Inferior parietal cortex (tissue), 1 donor: ENCODE results near the gene AFF4.
"Not testable (repeated sequence)": the region's sequence is repeated elsewhere in the genome, so short reads cannot be mapped to it uniquely, and the experiment has no call there.

Experiments used
- DNase-seq: peaks from one replicate; pipeline ENCODE4 v3.0.0-alpha.2; 2016; ENCODE audit errors: extremely low spot score

Gene AFF4

GRCh38 chr5:132859889-132860437 is 103.5 kb downstream of the AFF4 start:
- no peak for DNase-seq

DNA sequence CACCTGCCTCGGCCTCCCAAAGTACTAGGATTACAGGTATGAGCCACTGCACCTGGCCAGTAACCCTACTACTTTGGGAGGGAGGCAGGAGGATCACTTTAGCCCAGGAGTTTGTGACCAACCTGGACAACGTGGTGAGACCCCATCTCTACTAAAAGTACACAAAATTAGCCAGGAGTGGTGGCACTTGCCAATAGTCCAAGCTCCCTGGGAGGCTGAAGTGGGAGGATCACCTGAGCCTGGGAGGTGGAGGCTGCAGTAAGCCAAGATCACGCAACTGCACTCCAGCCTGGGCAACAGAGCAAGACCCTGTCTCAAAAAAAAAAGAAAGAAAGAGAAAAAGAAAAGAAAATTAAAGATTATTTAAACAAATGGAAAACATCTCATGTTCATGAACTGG is 107.4 kb downstream of the AFF4 start:
- DNase-seq = no peak

GRCh38 chr5:132854992-132855391 is 108.4 kb downstream of the AFF4 start:
- DNase-seq = not testable (repeated sequence)

DNA sequence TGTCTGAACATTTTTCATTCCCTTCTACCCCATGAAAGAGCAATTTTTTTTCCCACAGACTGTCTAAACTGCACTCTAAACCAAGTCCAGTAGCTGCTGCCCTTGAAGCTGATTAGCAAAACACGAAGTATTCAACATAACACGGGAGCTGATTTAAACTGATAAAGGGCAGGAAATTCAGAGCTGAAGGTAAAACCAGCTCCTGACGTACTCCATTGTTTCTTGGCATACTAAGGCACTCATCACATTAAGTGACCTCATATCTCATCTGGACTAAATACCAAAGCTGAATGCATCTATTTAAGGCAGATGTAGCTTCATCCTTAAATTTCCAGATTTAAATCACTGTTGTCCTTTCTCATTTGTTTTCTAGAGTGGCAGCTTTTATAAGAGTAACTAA is 109.1 kb downstream of the AFF4 start:
- no peak for DNase-seq

DNA sequence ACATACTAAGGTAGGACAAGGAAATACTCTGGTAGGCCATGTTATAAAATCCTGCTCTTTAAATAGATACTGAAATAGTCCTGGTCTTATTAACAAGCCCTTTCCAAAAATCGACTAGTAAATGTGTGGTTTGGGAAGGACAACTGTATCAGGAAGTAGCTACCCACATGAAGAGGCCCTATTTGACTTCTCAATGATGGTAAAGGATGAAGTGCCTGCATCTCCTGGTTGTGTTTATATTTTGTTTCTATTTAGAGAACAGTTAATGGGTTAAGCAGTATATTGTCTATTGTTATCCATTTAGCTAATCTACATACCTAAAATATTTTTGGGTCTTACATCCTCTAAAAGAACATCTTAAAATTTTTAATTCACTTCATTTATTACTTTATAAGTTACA is 109.6 kb downstream of the AFF4 start:
- DNase-seq = no peak

DNA sequence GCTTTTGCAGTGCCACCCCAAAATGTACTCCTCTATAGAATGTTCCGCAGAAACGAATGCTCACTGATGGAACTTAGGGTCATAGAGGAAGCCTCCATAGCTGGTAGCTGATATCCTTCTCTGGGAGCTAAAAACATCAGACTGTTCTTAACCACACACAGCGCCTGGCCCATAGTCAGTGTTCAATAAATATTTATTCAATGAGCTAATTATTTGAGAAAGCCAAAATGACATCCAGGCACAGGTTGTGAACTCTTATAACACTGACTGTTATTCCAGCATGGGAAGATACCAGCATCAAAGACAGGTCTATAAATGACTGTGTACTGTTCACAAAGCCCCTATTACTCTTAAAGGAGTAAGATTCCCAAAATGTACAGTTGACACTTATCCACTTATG is 110.1 kb downstream of the AFF4 start:
- no peak for DNase-seq

DNA sequence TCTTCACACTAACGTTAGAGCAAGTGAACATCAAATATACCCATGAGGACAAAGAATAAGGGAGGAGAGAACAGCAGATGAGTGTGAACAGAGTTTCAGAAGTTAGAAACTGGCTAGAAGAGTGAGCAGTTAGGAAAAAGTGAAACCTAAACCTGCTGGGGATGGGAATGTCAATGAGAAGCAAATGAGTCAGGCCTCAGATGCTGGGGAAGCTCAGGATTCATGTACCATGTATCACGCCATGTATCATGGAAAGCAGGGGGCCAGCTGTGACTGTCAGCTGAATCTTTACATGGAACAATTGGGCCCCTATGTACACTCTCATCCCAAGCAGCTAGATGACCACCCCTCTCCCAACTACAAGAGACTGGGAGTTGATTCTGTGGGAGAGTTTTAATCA is 113.4 kb downstream of the AFF4 start:
- DNase-seq = no peak

- no peak for DNase-seq
These were observed 114.1 kb downstream of the AFF4 start for GRCh38 chr5:132849347-132849746.

DNA sequence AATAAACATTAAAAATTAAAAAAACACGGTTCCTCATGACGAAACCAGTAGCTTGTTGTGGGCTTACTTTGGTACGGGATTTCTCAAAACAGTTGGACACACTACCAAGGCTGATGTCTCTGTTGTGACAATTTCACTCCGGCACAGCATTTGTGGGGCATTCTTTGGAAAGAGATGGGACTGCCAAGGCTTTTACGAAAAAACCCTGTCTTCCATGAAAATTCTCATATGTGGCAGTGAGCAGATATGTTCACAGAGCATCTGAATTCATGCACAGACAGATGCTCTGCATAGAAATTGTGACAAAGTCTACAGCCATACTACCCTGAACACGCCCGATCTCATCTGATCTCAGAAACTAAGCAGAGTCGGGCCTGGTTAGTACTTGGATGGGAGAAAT is 115.2 kb downstream of the AFF4 start:
- DNase-seq = no peak

- DNase-seq = no peak
These were observed 122.1 kb downstream of the AFF4 start for GRCh38 chr5:132841305-132841704.

DNA sequence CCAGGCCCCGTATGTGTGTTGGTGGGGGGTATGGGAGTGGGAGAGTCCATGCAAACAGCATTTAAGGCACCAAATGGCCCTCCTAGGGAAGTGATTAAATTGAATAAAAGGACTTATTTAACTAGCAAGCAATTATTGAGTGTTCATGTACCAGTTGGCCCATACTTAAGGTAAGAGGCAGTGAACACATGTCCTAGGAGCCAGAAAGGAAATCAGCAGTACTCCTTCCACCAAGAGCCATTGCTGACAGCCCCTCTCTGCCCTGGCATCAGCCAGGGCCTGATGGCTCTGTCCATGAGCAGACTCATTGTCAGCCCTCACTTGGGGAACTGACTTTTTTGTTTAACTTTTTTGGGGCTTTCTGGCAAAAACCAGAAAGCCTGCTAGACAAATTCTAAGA is 122.5 kb downstream of the AFF4 start:
- no peak for DNase-seq

DNA sequence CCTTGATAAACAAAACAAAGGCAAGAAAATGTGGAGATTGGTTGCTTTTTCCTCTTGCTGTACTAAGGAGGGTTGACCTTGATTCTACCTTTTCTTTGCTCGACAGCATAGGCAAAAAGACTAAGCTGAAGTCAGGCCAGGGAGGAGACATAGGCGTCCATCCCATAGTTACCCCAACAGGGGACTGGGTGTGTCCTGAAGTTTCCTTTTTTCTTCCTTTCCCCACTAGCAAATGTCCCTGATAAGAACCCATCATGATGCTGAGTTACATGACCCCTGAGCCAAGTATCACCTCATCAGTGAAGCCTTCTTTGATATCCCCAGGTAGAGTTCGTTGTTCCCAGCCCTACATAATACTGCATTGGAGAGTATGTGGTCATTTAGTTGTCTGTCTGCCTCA is 123.1 kb downstream of the AFF4 start:
- DNase-seq = no peak

GRCh38 chr5:132839426-132840301 is 123.8 kb downstream of the AFF4 start:
- no peak for DNase-seq

GRCh38 chr5:132838516-132839282 is 124.7 kb downstream of the AFF4 start:
- DNase-seq = no peak

DNA sequence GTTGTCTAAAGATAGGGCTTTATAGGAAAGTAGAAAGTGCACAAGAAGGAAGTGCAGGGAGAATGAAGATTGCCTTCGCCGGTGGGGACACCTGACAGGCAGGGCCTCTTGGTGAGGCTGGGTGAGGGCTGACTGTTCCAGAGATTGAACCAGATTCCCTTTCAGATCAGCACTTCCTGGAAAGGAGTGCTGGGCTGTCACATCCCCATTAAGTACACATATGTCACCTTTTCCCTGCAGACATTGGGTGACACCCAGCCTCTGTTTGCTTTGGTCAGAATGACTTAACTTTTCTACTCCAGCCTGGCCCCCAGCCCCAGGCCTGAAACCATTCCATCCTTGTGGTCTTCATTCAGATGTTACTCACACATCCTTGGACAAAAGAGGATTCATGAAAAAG is 125.6 kb downstream of the AFF4 start:
- DNase-seq = no peak

GRCh38 chr5:132836852-132837251 is 126.6 kb downstream of the AFF4 start:
- DNase-seq = no peak

DNA sequence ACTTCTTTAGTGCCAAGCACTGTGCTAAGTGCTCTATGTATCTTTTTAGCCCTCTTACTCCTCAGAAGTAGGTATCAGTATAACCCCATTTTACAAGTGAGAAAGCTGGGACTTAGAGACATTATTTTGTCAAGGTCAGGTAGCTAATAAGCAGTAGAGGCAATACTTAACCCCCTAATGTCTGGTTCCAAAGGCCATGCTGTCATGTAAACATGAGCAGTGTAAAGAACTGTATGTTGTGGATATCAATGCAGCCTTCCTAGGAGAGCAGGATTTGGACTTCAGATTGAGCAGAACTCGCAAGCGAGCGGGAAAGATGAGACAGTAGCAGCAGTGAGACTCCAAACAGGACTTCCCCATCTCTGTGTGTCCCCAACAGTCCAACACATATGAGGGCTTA is 129.4 kb downstream of the AFF4 start:
- no peak for DNase-seq

GRCh38 chr5:132832612-132833011 is 130.8 kb downstream of the AFF4 start:
- no peak for DNase-seq

- no peak for DNase-seq
These were observed 132.2 kb downstream of the AFF4 start for GRCh38 chr5:132831095-132831860.

DNA sequence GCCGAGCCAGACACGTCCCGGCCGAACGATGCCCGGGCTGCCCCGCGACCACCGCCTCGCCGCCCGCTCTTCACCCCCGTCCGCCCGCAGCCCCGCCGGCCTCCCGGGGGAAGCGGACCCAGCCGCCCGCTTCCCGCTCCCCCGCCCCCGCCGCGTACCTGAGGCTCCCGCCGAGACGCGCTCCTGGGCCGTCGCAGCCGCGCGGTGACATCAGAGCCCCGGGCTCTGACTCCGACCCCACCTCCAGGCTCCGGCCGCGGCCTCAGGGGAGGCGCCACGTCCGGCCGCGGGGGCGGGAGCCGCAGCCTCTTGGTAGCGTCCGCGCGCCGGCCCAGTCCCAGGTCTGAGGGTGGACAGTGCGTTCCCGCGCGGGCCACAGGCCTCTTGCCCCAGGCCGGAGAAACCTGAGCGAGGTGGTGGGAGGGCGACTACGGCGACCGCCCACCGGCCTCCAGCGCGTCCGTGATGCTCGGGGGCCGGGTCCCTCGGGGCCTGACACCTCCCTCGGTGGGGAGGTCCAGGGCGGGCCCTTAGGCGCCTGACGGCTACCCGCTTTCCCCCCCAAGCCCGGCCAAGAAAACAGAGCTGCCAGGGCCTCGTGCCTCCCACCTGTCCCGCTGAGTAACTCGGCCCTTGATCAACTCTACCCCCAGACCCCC is 132.9 kb downstream of the AFF4 start, which contains the start of gene SHROOM1:
Gene SHROOM1, minus strand, starts transcription at position 212 of the 659 bp plus-strand sequence. CDS start 4,507 bp downstream, outside the sequence.
- DNase-seq = no peak

DNA sequence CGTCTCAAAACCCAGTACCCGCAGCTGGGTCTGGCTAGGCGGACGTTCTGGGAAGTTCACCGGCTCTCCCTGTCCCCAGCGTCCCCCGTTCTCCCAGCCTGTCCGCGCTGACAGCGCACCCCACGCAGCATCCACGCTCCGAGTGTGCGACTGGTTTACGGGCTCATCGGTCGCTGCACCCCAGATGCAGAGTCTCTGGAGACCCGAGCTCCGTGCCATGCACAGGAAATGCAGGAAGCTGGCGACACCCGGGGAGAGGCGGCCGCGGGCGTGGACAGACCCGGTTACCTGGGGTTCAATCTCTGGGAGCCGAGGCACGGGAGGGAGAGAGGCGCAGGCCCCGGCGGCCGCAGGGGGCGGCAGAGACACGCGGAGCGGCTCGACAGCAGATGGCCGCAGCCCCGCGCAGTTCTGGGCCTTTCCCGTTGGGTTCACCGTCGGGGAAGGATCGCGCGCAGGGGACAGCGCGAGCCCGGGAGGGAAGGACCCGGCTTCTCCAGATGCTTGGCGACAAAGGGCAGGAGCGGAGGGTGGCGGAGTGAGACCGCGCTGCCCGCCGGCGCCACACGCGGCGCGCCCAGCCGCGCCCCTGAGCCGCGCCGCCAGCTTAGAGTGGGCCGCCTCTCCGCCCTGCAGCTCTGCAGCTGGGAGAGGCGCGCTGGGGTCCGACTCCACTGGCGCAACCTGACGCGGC is 133.5 kb downstream of the AFF4 start:
- no peak for DNase-seq
